CD4-positive, CD25-positive, alpha-beta regulatory T cell (primary cell): ENCODE results near the gene PKHD1. TPM values are rescaled to one million over a fixed set of nuclear protein-coding genes. Genes with fewer than 3 reads are reported as not detected.

Experiments used
- ATAC-seq, 2 donors: fragments of 150-1000 bp; cut with Tn5 transposase; one replicate each; pipeline ENCODE4 v1.10.0; 2021; ENCODE audit warnings: low read depth in 2 of 2, moderate number of reproducible peaks in 2 of 2, moderate library complexity in 1 of 2
- DNase-seq, 3 donors: peaks; one replicate each; pipeline versions ENCODE4 v3.0.0 to v3.0.0-alpha.2; 2012 to 2022; ENCODE audit warnings: mixed read lengths in 1 of 3
- H3K27ac ChIP-seq: one replicate; pipeline ENCODE4 v1.7.0; 2013; ENCODE audit warnings: mild to moderate bottlenecking, low read length; ENCODE audit not compliant: insufficient read depth, poor library complexity, severe bottlenecking
- H3K27me3 ChIP-seq: one replicate; pipeline ENCODE4 v1.7.0; 2013; ENCODE audit warnings: low read length; ENCODE audit not compliant: control insufficient read depth, insufficient read depth
- H3K36me3 ChIP-seq: one replicate; pipeline ENCODE4 v1.7.0; 2013; ENCODE audit warnings: mild to moderate bottlenecking, low read length, moderate library complexity; ENCODE audit not compliant: control insufficient read depth, insufficient read depth
- H3K4me1 ChIP-seq: 2 replicates; pipeline ENCODE4 v1.7.0; 2013; ENCODE audit warnings: mild to moderate bottlenecking, low read length; ENCODE audit not compliant: insufficient read depth, control insufficient read depth, poor library complexity, severe bottlenecking
- H3K4me3 ChIP-seq: one replicate; pipeline ENCODE4 v1.7.0; 2013; ENCODE audit warnings: low read depth, mild to moderate bottlenecking, low read length, moderate library complexity
- H3K9me3 ChIP-seq, 2 experiments: 1 replicate in 1 of 2; 2 replicates in 1 of 2; pipeline ENCODE4 v1.7.0; 2013; ENCODE audit warnings: low read length in 2 of 2, mild to moderate bottlenecking in 1 of 2, moderate library complexity in 1 of 2; ENCODE audit not compliant: control insufficient read depth in 2 of 2
- H3K27ac Mint-ChIP-seq, 3 donors: one replicate each; pipeline ENCODE4 v1.8.0; 2020 to 2022; ENCODE audit warnings: mild to moderate bottlenecking in 3 of 3, mixed read lengths in 3 of 3, moderate library complexity in 2 of 3
- H3K27me3 Mint-ChIP-seq: one replicate; pipeline ENCODE4 v1.8.0; 2022; ENCODE audit warnings: mild to moderate bottlenecking, mixed read lengths
- H3K36me3 Mint-ChIP-seq: one replicate; pipeline ENCODE4 v1.8.0; 2020; ENCODE audit warnings: mixed read lengths
- H3K4me1 Mint-ChIP-seq, 4 donors: one replicate each; pipeline ENCODE4 v1.8.0; 2020 to 2022; ENCODE audit warnings: mixed read lengths in 4 of 4, mild to moderate bottlenecking in 1 of 4
- H3K4me3 Mint-ChIP-seq, 4 donors: one replicate each; pipeline ENCODE4 v1.8.0; 2020 to 2022; ENCODE audit warnings: mild to moderate bottlenecking in 4 of 4, mixed read lengths in 4 of 4, moderate library complexity in 3 of 4
- H3K9me3 Mint-ChIP-seq, 7 donors: one replicate each; pipeline ENCODE4 v1.8.0; 2020 to 2022; ENCODE audit warnings: mixed read lengths in 7 of 7, mild to moderate bottlenecking in 3 of 7, moderate library complexity in 2 of 7
- polyA plus RNA-seq, 4 donors: library from polyadenylated mRNA; unstranded; fragments of 300-500 nt; fragmentation: Illumina TruSeq; gene quantifications; one replicate each; pipeline ENCODE4 v1.2.3, GENCODE V29; 2021
- total RNA-seq: library from RNA; stranded (reverse); gene quantifications from one replicate; pipeline ENCODE4 v1.2.3, GENCODE V29; 2022

The PKHD1 gene
- total and polyA plus RNA-seq, 5 donors from 2014 or later: 0.02 TPM; not detected in 4

GRCh38 chr6:51892339-51892738, 195.1 kb downstream of the PKHD1 start:
- Mint-ChIP-seq H3K4me3 (no peak overlapping the region), H3K36me3 (no peaks in the 10 kb centered on the region), H3K27me3 (no peaks in the 10 kb centered on the region), H3K27ac (no peak overlapping the region), H3K9me3 (peaks cover 0 to 4% (median 0%) of the 10 kb centered on the region in 7 donors), H3K4me1 (no peaks in the 10 kb centered on the region)
- H3K4me3 ChIP-seq: no peak overlapping the region
- ATAC-seq (no peak), DNase-seq (no peak)
- H3K4me1 ChIP-seq: no peaks in the 10 kb centered on the region
- no peak overlapping the region for H3K27ac ChIP-seq
- peaks cover 2% of the 10 kb centered on the region for H3K27me3 ChIP-seq
- H3K36me3 ChIP-seq: no peaks in the 10 kb centered on the region
- H3K9me3 ChIP-seq: no peaks in the 10 kb centered on the region

GRCh38 chr6:51891784-51892183, 195.6 kb downstream of the PKHD1 start:
- no peaks in the 10 kb centered on the region for H3K36me3 Mint-ChIP-seq
- no peak for ATAC-seq
- H3K27ac ChIP-seq: no peak overlapping the region
- DNase-seq: no peak
- no peaks in the 10 kb centered on the region for H3K4me1 Mint-ChIP-seq
- no peaks in the 10 kb centered on the region for H3K27me3 Mint-ChIP-seq
- H3K36me3 ChIP-seq: no peaks in the 10 kb centered on the region
- no peak overlapping the region for H3K27ac Mint-ChIP-seq
- H3K4me1 ChIP-seq: no peaks in the 10 kb centered on the region
- peaks cover 2% of the 10 kb centered on the region for H3K27me3 ChIP-seq
- H3K9me3 ChIP-seq: no peaks in the 10 kb centered on the region
- H3K9me3 Mint-ChIP-seq: peaks cover 0 to 4% (median 0%) of the 10 kb centered on the region in 7 donors
- no peak overlapping the region for H3K4me3 ChIP-seq
- no peak overlapping the region for H3K4me3 Mint-ChIP-seq

- Mint-ChIP-seq H3K27me3 (peaks cover 5% of the 10 kb centered on the region), H3K9me3 (peaks cover 0 to 2% (median 0%) of the 10 kb centered on the region in 7 donors), H3K36me3 (no peaks in the 10 kb centered on the region), H3K4me3 (no peak overlapping the region), H3K27ac (no peak overlapping the region), H3K4me1 (no peaks in the 10 kb centered on the region)
- no peak overlapping the region for H3K27ac ChIP-seq
- DNase-seq (no peak), ATAC-seq (no peak)
- no peak overlapping the region for H3K4me3 ChIP-seq
- no peaks in the 10 kb centered on the region for H3K36me3 ChIP-seq
- no peaks in the 10 kb centered on the region for H3K9me3 ChIP-seq
- no peaks in the 10 kb centered on the region for H3K4me1 ChIP-seq
- peaks cover 2% of the 10 kb centered on the region for H3K27me3 ChIP-seq
These were observed 199.6 kb downstream of the PKHD1 start for GRCh38 chr6:51887859-51888258.

GRCh38 chr6:51885957-51886356, 201.5 kb downstream of the PKHD1 start:
- no peak for DNase-seq

GRCh38 chr6:51868591-51869355, 218.6 kb downstream of the PKHD1 start:
- H3K36me3 Mint-ChIP-seq: no peaks in the 10 kb centered on the region
- Histone ChIP-seq H3K4me3 (no peak overlapping the region), H3K27me3 (no peaks in the 10 kb centered on the region), H3K9me3 (no peaks in the 10 kb centered on the region), H3K36me3 (no peaks in the 10 kb centered on the region), H3K4me1 (no peaks in the 10 kb centered on the region), H3K27ac (no peak overlapping the region)
- no peak for DNase-seq
- H3K27ac Mint-ChIP-seq: no peak overlapping the region
- ATAC-seq: no peak
- no peaks in the 10 kb centered on the region for H3K27me3 Mint-ChIP-seq
- H3K4me3 Mint-ChIP-seq: no peak overlapping the region
- peaks cover 0 to 5% (median 1%) of the 10 kb centered on the region in 7 donors for H3K9me3 Mint-ChIP-seq
- no peaks in the 10 kb centered on the region for H3K4me1 Mint-ChIP-seq

More at GRCh38 chr6:51885957-51886356, 201.5 kb downstream of the PKHD1 start:
- Mint-ChIP-seq H3K27me3 (peaks cover 5% of the 10 kb centered on the region), H3K27ac (no peak overlapping the region), H3K4me3 (no peak overlapping the region), H3K9me3 (no peaks in the 10 kb centered on the region), H3K36me3 (no peaks in the 10 kb centered on the region), H3K4me1 (no peaks in the 10 kb centered on the region)
- no peak overlapping the region for H3K4me3 ChIP-seq
- peaks cover 2% of the 10 kb centered on the region for H3K27me3 ChIP-seq
- no peak for ATAC-seq
- H3K9me3 ChIP-seq: no peaks in the 10 kb centered on the region
- H3K27ac ChIP-seq: no peak overlapping the region
- no peaks in the 10 kb centered on the region for H3K4me1 ChIP-seq
- no peaks in the 10 kb centered on the region for H3K36me3 ChIP-seq

- no peaks in the 10 kb centered on the region for H3K36me3 Mint-ChIP-seq
- H3K4me1 Mint-ChIP-seq: no peaks in the 10 kb centered on the region
- H3K4me3 Mint-ChIP-seq: no peak overlapping the region
- no peak for ATAC-seq
- no peaks in the 10 kb centered on the region for H3K4me1 ChIP-seq
- no peaks in the 10 kb centered on the region for H3K9me3 ChIP-seq
- no peaks in the 10 kb centered on the region for H3K36me3 ChIP-seq
- DNase-seq: no peak
- no peaks in the 10 kb centered on the region for H3K27me3 Mint-ChIP-seq
- H3K9me3 Mint-ChIP-seq: peaks cover 0 to 4% (median 0%) of the 10 kb centered on the region in 7 donors
- H3K4me3 ChIP-seq: no peak overlapping the region
- no peak overlapping the region for H3K27ac ChIP-seq
- no peaks in the 10 kb centered on the region for H3K27me3 ChIP-seq
- no peak overlapping the region for H3K27ac Mint-ChIP-seq
These were observed 220.5 kb downstream of the PKHD1 start for GRCh38 chr6:51866867-51867266.

GRCh38 chr6:51865996-51866395, 221.4 kb downstream of the PKHD1 start:
- Histone ChIP-seq H3K9me3 (no peaks in the 10 kb centered on the region), H3K36me3 (no peaks in the 10 kb centered on the region), H3K4me1 (no peaks in the 10 kb centered on the region), H3K27me3 (no peaks in the 10 kb centered on the region), H3K4me3 (no peak overlapping the region), H3K27ac (no peak overlapping the region)
- Mint-ChIP-seq H3K27ac (no peak overlapping the region), H3K4me1 (no peaks in the 10 kb centered on the region), H3K27me3 (no peaks in the 10 kb centered on the region), H3K36me3 (no peaks in the 10 kb centered on the region), H3K9me3 (peaks cover 0 to 4% (median 0%) of the 10 kb centered on the region in 7 donors), H3K4me3 (no peak overlapping the region)
- ATAC-seq: no peak
- DNase-seq: no peak

GRCh38 chr6:51865176-51865575, 222.2 kb downstream of the PKHD1 start:
- Histone ChIP-seq H3K4me1 (no peaks in the 10 kb centered on the region), H3K9me3 (no peaks in the 10 kb centered on the region), H3K27me3 (no peaks in the 10 kb centered on the region), H3K4me3 (no peak overlapping the region), H3K36me3 (no peaks in the 10 kb centered on the region), H3K27ac (no peak overlapping the region)
- Mint-ChIP-seq H3K27ac (no peak overlapping the region), H3K9me3 (peaks cover 0 to 4% (median 0%) of the 10 kb centered on the region in 7 donors), H3K36me3 (no peaks in the 10 kb centered on the region), H3K27me3 (no peaks in the 10 kb centered on the region), H3K4me1 (no peaks in the 10 kb centered on the region), H3K4me3 (no peak overlapping the region)
- ATAC-seq (no peak), DNase-seq (no peak)
